MM.1S (cell line): ENCODE measurements around the gene BRD8.

ENCODE experiments used
- DNase-seq: peaks from one replicate; pipeline ENCODE4 v3.0.0-alpha.2; 2015
- H2AFZ ChIP-seq: fragments of 300-600 bp; sonication (generic); 2 replicates; pipeline ENCODE4 v1.6.0; 2016; ENCODE audit warnings: antibody characterized with exemption, low read length
- H3F3A ChIP-seq: fragments of 300-600 bp; sonication (generic); 2 replicates; pipeline ENCODE4 v1.6.1; 2016; ENCODE audit warnings: mild to moderate bottlenecking, antibody characterized with exemption, low read length, moderate library complexity, mixed read lengths; ENCODE audit not compliant: insufficient read depth
- H3K27ac ChIP-seq: fragments of 300-600 bp; sonication (generic); 2 replicates; pipeline ENCODE4 v1.5.1; 2016; ENCODE audit warnings: mild to moderate bottlenecking, low read length
- H3K27me3 ChIP-seq: fragments of 300-600 bp; sonication (generic); replicated peaks from 2 replicates; pipeline ENCODE4 v1.6.0; 2016; ENCODE audit warnings: low read length; ENCODE audit not compliant: insufficient read depth
- H3K36me3 ChIP-seq: fragments of 300-600 bp; sonication (generic); replicated peaks from 2 replicates; pipeline ENCODE4 v1.6.1; 2016; ENCODE audit warnings: mild to moderate bottlenecking, low read length, mixed read lengths; ENCODE audit not compliant: insufficient read depth
- H3K4me1 ChIP-seq: fragments of 300-600 bp; sonication (generic); 2 replicates; pipeline ENCODE4 v1.6.1; 2016; ENCODE audit warnings: low read length, mixed read lengths
- H3K4me2 ChIP-seq: fragments of 300-600 bp; sonication (generic); 2 replicates; pipeline ENCODE4 v1.6.0; 2016; ENCODE audit warnings: low read depth, low read length
- H3K4me3 ChIP-seq: fragments of 300-600 bp; sonication (generic); 2 replicates; pipeline ENCODE4 v1.5.1; 2016; ENCODE audit warnings: low read length, mixed read lengths
- H3K79me2 ChIP-seq: fragments of 300-600 bp; sonication (generic); 2 replicates; pipeline ENCODE4 v1.6.1; 2016; ENCODE audit warnings: mixed run types, low read length, mixed read lengths
- H3K9ac ChIP-seq: fragments of 300-600 bp; sonication (generic); 2 replicates; pipeline ENCODE4 v1.6.1; 2016; ENCODE audit warnings: low read length, mixed read lengths
- H3K9me2 ChIP-seq: fragments of 300-600 bp; sonication (generic); replicated peaks from 2 replicates; pipeline ENCODE4 v1.6.1; 2016; ENCODE audit warnings: mild to moderate bottlenecking, low read length, mixed read lengths; ENCODE audit not compliant: insufficient read depth
- H3K9me3 ChIP-seq: fragments of 300-600 bp; sonication (generic); replicated peaks from 2 replicates; pipeline ENCODE4 v1.6.1; 2016; ENCODE audit warnings: mild to moderate bottlenecking, low read length, mixed read lengths; ENCODE audit not compliant: insufficient read depth
- H4K20me1 ChIP-seq: fragments of 300-600 bp; sonication (generic); 2 replicates; pipeline ENCODE4 v1.6.1; 2016; ENCODE audit warnings: mild to moderate bottlenecking, low read length, moderate library complexity, mixed read lengths; ENCODE audit not compliant: insufficient read depth
- CTCF ChIP-seq: fragments of 300-600 bp; sonication (generic); IDR thresholded peaks from 2 replicates; pipeline ENCODE4 v1.5.1; 2016; ENCODE audit warnings: antibody characterized with exemption, low read length, mixed read lengths
- EZH2 ChIP-seq: fragments of 300-600 bp; sonication (generic); optimal IDR thresholded peaks from 2 replicates; pipeline ENCODE3; 2017; ENCODE audit warnings: low read depth, mild to moderate bottlenecking, antibody characterized with exemption, low read length, mixed read lengths
- EZH2phosphoT487 ChIP-seq: fragments of 300-600 bp; sonication (generic); IDR thresholded peaks from 2 replicates; pipeline ENCODE4 v1.6.1; 2018; ENCODE audit warnings: antibody characterized with exemption, low read length

Gene BRD8

GRCh38 chr5:138105709-138106108 lies 72.7 kb downstream of the BRD8 start:
- Histone ChIP-seq H4K20me1 (no peaks in the 10 kb centered on the region), H3F3A (no peaks in the 10 kb centered on the region), H3K4me1 (no peaks in the 10 kb centered on the region), H3K79me2 (no peaks in the 10 kb centered on the region), H3K4me2 (no peak overlapping the region), H3K9me2 (no peaks in the 10 kb centered on the region), H2AFZ (no peak overlapping the region), H3K27me3 (no peaks in the 10 kb centered on the region), H3K9ac (no peak overlapping the region), H3K36me3 (no peaks in the 10 kb centered on the region), H3K27ac (no peak overlapping the region), H3K9me3 (no peaks in the 10 kb centered on the region), H3K4me3 (no peak overlapping the region)
- TF ChIP-seq EZH2 (no peak), EZH2phosphoT487 (no peak), CTCF (no peak)
- no peak for DNase-seq

GRCh38 chr5:138103319-138103637 lies 75.2 kb downstream of the BRD8 start:
- Histone ChIP-seq H3K4me2 (no peak overlapping the region), H3K9ac (no peak overlapping the region)

GRCh38 chr5:138102454-138103318 lies 75.7 kb downstream of the BRD8 start:
- Histone ChIP-seq H3K9me3 (no peaks in the 10 kb centered on the region), H3K4me1 (no peaks in the 10 kb centered on the region), H3K4me3 (no peak overlapping the region), H3K9ac (no peak overlapping the region), H3K79me2 (no peaks in the 10 kb centered on the region), H3K4me2 (no peak overlapping the region), H4K20me1 (no peaks in the 10 kb centered on the region), H2AFZ (no peak overlapping the region), H3K27me3 (no peaks in the 10 kb centered on the region), H3K36me3 (no peaks in the 10 kb centered on the region), H3K9me2 (no peaks in the 10 kb centered on the region), H3F3A (no peaks in the 10 kb centered on the region), H3K27ac (no peak overlapping the region)
- no peak for DNase-seq
- TF ChIP-seq EZH2phosphoT487, result no peak
- no peak for TF ChIP-seq CTCF
- TF ChIP-seq EZH2, result no peak

More at GRCh38 chr5:138103319-138103637, 75.2 kb downstream of the BRD8 start:
- TF ChIP-seq CTCF (no peak), EZH2 (no peak), EZH2phosphoT487 (no peak)
- no peak overlapping the region for H3K27ac ChIP-seq
- DNase-seq, result no peak
- no peaks in the 10 kb centered on the region for H4K20me1 ChIP-seq
- H3F3A ChIP-seq, result no peaks in the 10 kb centered on the region
- H3K79me2 ChIP-seq, result no peaks in the 10 kb centered on the region
- no peak overlapping the region for H3K4me3 ChIP-seq
- no peaks in the 10 kb centered on the region for H3K4me1 ChIP-seq
- H3K36me3 ChIP-seq, result no peaks in the 10 kb centered on the region
- H3K9me3 ChIP-seq, result no peaks in the 10 kb centered on the region
- no peak overlapping the region for H2AFZ ChIP-seq
- H3K9me2 ChIP-seq, result no peaks in the 10 kb centered on the region
- H3K27me3 ChIP-seq, result no peaks in the 10 kb centered on the region
